HTERT RPE-1 (cell line): ENCODE data around the gene KCNJ9.
"Not testable (repeated sequence)": the region's sequence is repeated elsewhere in the genome, so short reads cannot be mapped to it uniquely, and the experiment has no call there.

ENCODE experiments used
- in situ Hi-C: fragments of 300-500 bp; cut with MboI; formaldehyde crosslinking; loops from 4 replicates; pipeline ENCODE4 v1.14.3; 2020; ENCODE audit warnings: low sequenced_read_pairs

KCNJ9 gene

GRCh38 chr1:160081261-160081936 lies at the start of gene KCNJ9:
Gene KCNJ9, plus strand, starts transcription at chr1:160081538. Its CDS starts 2,493 bp downstream, at chr1:160084031.
- in situ Hi-C loops, result no loop called here

- in situ Hi-C loops, result no loop called here
These were observed 49.0 kb upstream of the KCNJ9 start for GRCh38 chr1:160032165-160032820.

GRCh38 chr1:160040476-160040875 lies 40.9 kb upstream of the KCNJ9 start:
- in situ Hi-C loops, result no loop called here

- in situ Hi-C loops, result no loop called here
These were observed 37.8 kb upstream of the KCNJ9 start for GRCh38 chr1:160043543-160043942.

- in situ Hi-C loops, result no loop called here
These were observed 35.7 kb upstream of the KCNJ9 start for GRCh38 chr1:160045653-160046052.

GRCh38 chr1:160046494-160047110 lies 34.7 kb upstream of the KCNJ9 start:
- in situ Hi-C loops, result no loop called here

- in situ Hi-C loops, result no loop called here
These were observed 34.0 kb upstream of the KCNJ9 start for GRCh38 chr1:160047111-160047991.

- in situ Hi-C loops, result no loop called here
These were observed 33.0 kb upstream of the KCNJ9 start for GRCh38 chr1:160048335-160048734.

- in situ Hi-C loops, result no loop called here
These were observed 32.2 kb upstream of the KCNJ9 start for GRCh38 chr1:160049101-160049500.

- in situ Hi-C loops, result not testable (repeated sequence)
These were observed 31.2 kb upstream of the KCNJ9 start for GRCh38 chr1:160050182-160050581.

GRCh38 chr1:160050619-160051018 lies 30.7 kb upstream of the KCNJ9 start:
- in situ Hi-C loops, result no loop called here

- in situ Hi-C loops, result no loop called here
These were observed 28.4 kb upstream of the KCNJ9 start for GRCh38 chr1:160052936-160053335.

- in situ Hi-C loops, result no loop called here
These were observed 27.6 kb upstream of the KCNJ9 start for GRCh38 chr1:160053548-160054365.

- in situ Hi-C loops, result no loop called here
These were observed 24.6 kb upstream of the KCNJ9 start for GRCh38 chr1:160056648-160057169.

GRCh38 chr1:160058087-160058486 lies 23.3 kb upstream of the KCNJ9 start:
- in situ Hi-C loops, result no loop called here

GRCh38 chr1:160061369-160062229 lies 19.7 kb upstream of the KCNJ9 start:
- in situ Hi-C loops, result no loop called here

GRCh38 chr1:160062230-160062532 lies 19.2 kb upstream of the KCNJ9 start:
- in situ Hi-C loops, result no loop called here

GRCh38 chr1:160063176-160063575 lies 18.2 kb upstream of the KCNJ9 start:
- in situ Hi-C loops, result no loop called here

- in situ Hi-C loops, result no loop called here
These were observed 17.2 kb upstream of the KCNJ9 start for GRCh38 chr1:160064164-160064563.
